Neural progenitor cell (in vitro differentiated cells): ENCODE measurements around the gene PURA. TPM values are rescaled to one million over a fixed set of nuclear protein-coding genes. Genes with fewer than 3 reads are reported as not detected.

Experiments
- DNase-seq: peaks from one replicate; pipeline ENCODE4 v3.0.0-alpha.2; 2016; ENCODE audit warnings: low spot score
- H2AFZ ChIP-seq: fragments of 200-600 bp; sonication (generic); replicated peaks from 2 replicates; pipeline ENCODE4 v1.6.1; 2016; ENCODE audit warnings: antibody characterized with exemption
- H3F3A ChIP-seq: fragments of 200-600 bp; sonication (generic); 2 replicates; pipeline ENCODE4 v1.6.1; 2016; ENCODE audit warnings: antibody characterized with exemption, low read depth
- H3K27ac ChIP-seq: fragments of 200-600 bp; sonication (generic); 2 replicates; pipeline ENCODE4 v1.5.1; 2016; ENCODE audit warnings: mild to moderate bottlenecking
- H3K27me3 ChIP-seq: fragments of 200-600 bp; sonication (generic); 2 replicates; pipeline ENCODE4 v1.6.1; 2016; ENCODE audit warnings: mild to moderate bottlenecking, moderate library complexity
- H3K36me3 ChIP-seq: fragments of 200-600 bp; sonication (generic); 2 replicates; pipeline ENCODE4 v1.5.1; 2016
- H3K4me1 ChIP-seq: fragments of 200-600 bp; sonication (generic); 2 replicates; pipeline ENCODE4 v1.6.1; 2016; ENCODE audit warnings: mixed run types
- H3K4me2 ChIP-seq: fragments of 200-600 bp; sonication (generic); 2 replicates; pipeline ENCODE4 v1.6.1; 2016
- H3K4me3 ChIP-seq: fragments of 200-600 bp; sonication (generic); 2 replicates; pipeline ENCODE4 v1.5.1; 2016
- H3K79me2 ChIP-seq: fragments of 200-600 bp; sonication (generic); 2 replicates; pipeline ENCODE4 v1.6.1; 2016; ENCODE audit warnings: low read depth
- H3K9ac ChIP-seq: fragments of 200-600 bp; sonication (generic); 2 replicates; pipeline ENCODE4 v1.6.1; 2016
- H3K9me3 ChIP-seq: fragments of 200-600 bp; sonication (generic); 2 replicates; pipeline ENCODE4 v1.5.1; 2016; ENCODE audit warnings: low read depth
- H4K20me1 ChIP-seq: fragments of 200-600 bp; sonication (generic); 2 replicates; pipeline ENCODE4 v1.6.1; 2016; ENCODE audit warnings: low read depth
- H3K27ac Mint-ChIP-seq: 3 replicates; pipeline ENCODE4 v1.8.0; 2021; ENCODE audit warnings: mixed read lengths
- H3K27me3 Mint-ChIP-seq: 2 replicates; pipeline ENCODE4 v1.8.0; 2022; ENCODE audit warnings: low read depth, mild to moderate bottlenecking, inconsistent platforms, moderate library complexity, mixed read lengths; ENCODE audit not compliant: insufficient read depth
- H3K36me3 Mint-ChIP-seq: 3 replicates; pipeline ENCODE4 v1.8.0; 2021; ENCODE audit warnings: mixed read lengths
- H3K4me1 Mint-ChIP-seq: 3 replicates; pipeline ENCODE4 v1.8.0; 2021; ENCODE audit warnings: mixed read lengths
- H3K4me3 Mint-ChIP-seq: 3 replicates; pipeline ENCODE4 v1.8.0; 2021; ENCODE audit warnings: mild to moderate bottlenecking, moderate library complexity, mixed read lengths
- H3K9me3 Mint-ChIP-seq: 3 replicates; pipeline ENCODE4 v1.8.0; 2020; ENCODE audit warnings: mixed read lengths
- CTCF ChIP-seq: fragments of 200-600 bp; sonication (generic); IDR thresholded peaks from 2 replicates; pipeline ENCODE4 v1.5.1; 2017; ENCODE audit warnings: antibody characterized with exemption, mild to moderate bottlenecking
- EZH2 ChIP-seq: fragments of 200-600 bp; sonication (generic); IDR thresholded peaks from 2 replicates; pipeline ENCODE4 v1.6.1; 2017; ENCODE audit warnings: antibody characterized with exemption, mild to moderate bottlenecking, moderate library complexity
- EZH2phosphoT487 ChIP-seq: fragments of 200-600 bp; sonication (generic); IDR thresholded peaks from 2 replicates; pipeline ENCODE4 v1.6.1; 2017; ENCODE audit warnings: antibody characterized with exemption
- total RNA-seq: library from RNA; depleted of rRNA; stranded (reverse); fragments of >200 nt; gene quantifications from 2 replicates; pipeline ENCODE4 v1.2.3, GENCODE V29; 2015; ENCODE audit warnings: low replicate concordance

Gene PURA
- total RNA-seq, 1 donor from 2014 or later = 2.6 TPM

GRCh38 chr5:140135127-140135526 lies 21.2 kb downstream of the PURA start:
- peaks cover 4% of the 10 kb centered on the region for H3K4me1 ChIP-seq
- Mint-ChIP-seq H3K36me3 (no peaks in the 10 kb centered on the region), H3K27me3 (peaks cover 2% of the 10 kb centered on the region), H3K4me1 (peaks cover 3% of the 10 kb centered on the region), H3K27ac (no peak overlapping the region), H3K4me3 (no peak overlapping the region), H3K9me3 (no peaks in the 10 kb centered on the region)
- TF ChIP-seq EZH2 (no peak), CTCF (no peak), EZH2phosphoT487 (no peak)
- no peak for DNase-seq
- H3F3A ChIP-seq = no peaks in the 10 kb centered on the region
- no peak overlapping the region for H3K27ac ChIP-seq
- H3K79me2 ChIP-seq = no peaks in the 10 kb centered on the region
- H2AFZ ChIP-seq = no peak overlapping the region
- H3K4me2 ChIP-seq = no peak overlapping the region
- H3K4me3 ChIP-seq = no peak overlapping the region
- peaks cover 4% of the 10 kb centered on the region for H3K27me3 ChIP-seq
- no peaks in the 10 kb centered on the region for H3K36me3 ChIP-seq
- H3K9me3 ChIP-seq = no peaks in the 10 kb centered on the region
- no peak overlapping the region for H3K9ac ChIP-seq
- no peaks in the 10 kb centered on the region for H4K20me1 ChIP-seq

GRCh38 chr5:140136624-140137023 lies 22.7 kb downstream of the PURA start:
- Mint-ChIP-seq H3K9me3 (no peaks in the 10 kb centered on the region), H3K27me3 (peaks cover 7% of the 10 kb centered on the region), H3K36me3 (no peaks in the 10 kb centered on the region), H3K27ac (no peak overlapping the region), H3K4me1 (peaks cover 3% of the 10 kb centered on the region), H3K4me3 (no peak overlapping the region)
- no peak overlapping the region for H2AFZ ChIP-seq
- DNase-seq = no peak
- no peaks in the 10 kb centered on the region for H3K9me3 ChIP-seq
- H3K36me3 ChIP-seq = no peaks in the 10 kb centered on the region
- no peaks in the 10 kb centered on the region for H3K79me2 ChIP-seq
- H3K4me3 ChIP-seq = no peak overlapping the region
- H3K27ac ChIP-seq = no peak overlapping the region
- no peak for TF ChIP-seq EZH2
- TF ChIP-seq CTCF = no peak
- no peak for TF ChIP-seq EZH2phosphoT487
- H3K4me1 ChIP-seq = peaks cover 4% of the 10 kb centered on the region
- H4K20me1 ChIP-seq = no peaks in the 10 kb centered on the region
- H3K27me3 ChIP-seq = peaks cover 4% of the 10 kb centered on the region
- H3K4me2 ChIP-seq = no peak overlapping the region
- no peak overlapping the region for H3K9ac ChIP-seq
- H3F3A ChIP-seq = no peaks in the 10 kb centered on the region

- Mint-ChIP-seq H3K4me3 (no peak overlapping the region), H3K9me3 (no peaks in the 10 kb centered on the region), H3K27ac (no peak overlapping the region), H3K27me3 (peaks cover 27% of the 10 kb centered on the region), H3K4me1 (peaks cover 9% of the 10 kb centered on the region), H3K36me3 (no peaks in the 10 kb centered on the region)
- Histone ChIP-seq H3K9me3 (no peaks in the 10 kb centered on the region), H4K20me1 (peaks cover 12% of the 10 kb centered on the region), H3K9ac (no peak overlapping the region), H3K27ac (no peak overlapping the region), H3K4me2 (no peak overlapping the region), H2AFZ (no peak overlapping the region), H3K27me3 (peaks cover 21% of the 10 kb centered on the region), H3K4me1 (no peaks in the 10 kb centered on the region), H3K4me3 (no peak overlapping the region), H3K36me3 (no peaks in the 10 kb centered on the region), H3K79me2 (no peaks in the 10 kb centered on the region), H3F3A (no peaks in the 10 kb centered on the region)
- no peak for DNase-seq
- no peak for TF ChIP-seq EZH2
- TF ChIP-seq EZH2phosphoT487 = no peak
- TF ChIP-seq CTCF = no peak
Measured at GRCh38 chr5:140140435-140140834, 26.5 kb downstream of the PURA start.
